A549 (cell line): ENCODE data around the gene CREB1. TPM values are rescaled to one million over a fixed set of nuclear protein-coding genes. Genes with fewer than 3 reads are reported as not detected.
A peak's percentile ranks its signal among the peaks of the same experiment; 100 is the strongest.

ENCODE experiments used
- ATAC-seq, 2 experiments: fragments of 200-7000 bp in 1 of 2; fragments of >200 bp in 1 of 2; cut with Nextera tagmentation in 1 of 2; cut with Tn5 transposase in 1 of 2; 3 replicates each; pipeline versions ENCODE4 v1.8.0 to v1.9.1; 2018 to 2020; ENCODE audit warnings: mild to moderate bottlenecking in 1 of 2, moderate library complexity in 1 of 2
- CTCF ChIA-PET: fragments of 300-600 bp; sonication (Branson Sonifier 250); formaldehyde crosslinking; extraction: SDS; loops from one replicate; lab custom pipeline; 2021; ENCODE audit warnings: antibody characterized with exemption, inconsistent platforms; lab: Yijun Ruan, JAX
- POLR2A ChIA-PET: fragments of 350-600 bp; formaldehyde crosslinking; extraction: SDS; loops from one replicate; lab custom pipeline; 2021; ENCODE audit warnings: antibody characterized with exemption, inconsistent platforms; lab: Yijun Ruan, JAX
- DNase-seq, 2 experiments: peaks; one replicate each; pipeline versions ENCODE4 v3.0.0 to v3.0.0-alpha.2; 2011 to 2016; ENCODE audit warnings: low read depth in 1 of 2, low spot score in 1 of 2
- FAIRE-seq: peaks from 2 replicates; lab custom pipeline; 2011; peaks lifted over from hg19 to GRCh38; lab: Jason Lieb, UNC
- H3K27ac ChIP-seq, 2 experiments: fragments of >200 bp; sonication (Bioruptor Twin); formaldehyde crosslinking; 3 replicates each; pipeline ENCODE4 v1.5.1; 2016 to 2017
- H3K4me1 ChIP-seq: fragments of >200 bp; sonication (Bioruptor Twin); formaldehyde crosslinking; 3 replicates; pipeline ENCODE4 v1.6.1; 2016
- H3K4me2 ChIP-seq: fragments of >200 bp; sonication (Bioruptor Twin); formaldehyde crosslinking; 3 replicates; pipeline ENCODE4 v1.6.1; 2016
- H3K4me3 ChIP-seq: fragments of >200 bp; sonication (Bioruptor Twin); formaldehyde crosslinking; 3 replicates; pipeline ENCODE4 v1.5.1; 2016
- H3K9me3 ChIP-seq: fragments of >200 bp; sonication (Bioruptor Twin); formaldehyde crosslinking; 3 replicates; pipeline ENCODE4 v1.6.1; 2016
- ATOH8 ChIP-seq: fragments of 250-450 bp; sonication (Bioruptor Pico); IDR thresholded peaks from 2 replicates; pipeline ENCODE4 v1.5.0; 2020; ENCODE audit warnings: low read depth, mild to moderate bottlenecking, moderate library complexity
- BCL3 ChIP-seq: fragments of >200 bp; sonication (Bioruptor Twin); formaldehyde crosslinking; IDR thresholded peaks from 3 replicates; pipeline ENCODE4 v1.6.1; 2016
- CBX8 ChIP-seq: fragments of 200-600 bp; sonication (generic); IDR thresholded peaks from 2 replicates; pipeline ENCODE4 v1.6.1; 2016
- EHF ChIP-seq: fragments of 250-450 bp; sonication (Bioruptor Pico); IDR thresholded peaks from 2 replicates; pipeline ENCODE4 v1.5.0; 2020; ENCODE audit warnings: mild to moderate bottlenecking
- EP300 ChIP-seq, 2 experiments: fragments of >200 bp; sonication (Bioruptor Twin); formaldehyde crosslinking; IDR thresholded peaks; 2 replicates in 1 of 2; 3 replicates in 1 of 2; pipeline ENCODE4 v1.6.1; 2016 to 2017
- FOSB ChIP-seq: fragments of 250-450 bp; sonication (Bioruptor Pico); IDR thresholded peaks from 2 replicates; pipeline ENCODE4 v1.5.0; 2020; ENCODE audit warnings: mild to moderate bottlenecking, moderate library complexity
- HMGXB4 ChIP-seq: fragments of 250-450 bp; sonication (Bioruptor Pico); IDR thresholded peaks from 2 replicates; pipeline ENCODE4 v1.5.0; 2021; ENCODE audit warnings: mild to moderate bottlenecking, moderate library complexity, borderline replicate concordance
- HOXA7 ChIP-seq: fragments of 250-450 bp; sonication (Bioruptor Pico); IDR thresholded peaks from 2 replicates; pipeline ENCODE4 v1.5.0; 2020; ENCODE audit warnings: mild to moderate bottlenecking, moderate library complexity
- HOXB13 ChIP-seq: fragments of 250-450 bp; sonication (Bioruptor Pico); IDR thresholded peaks from 2 replicates; pipeline ENCODE4 v1.5.0; 2020; ENCODE audit warnings: low read depth, mild to moderate bottlenecking, moderate library complexity
- HOXB5 ChIP-seq: fragments of 250-450 bp; sonication (Bioruptor Pico); IDR thresholded peaks from 2 replicates; pipeline ENCODE4 v1.5.0; 2020; ENCODE audit warnings: mild to moderate bottlenecking, moderate library complexity
- JUN ChIP-seq, 2 experiments: fragments of >200 bp; sonication (Bioruptor Twin); formaldehyde crosslinking; IDR thresholded peaks; 2 replicates in 1 of 2; 3 replicates in 1 of 2; pipeline ENCODE4 v1.6.1; 2016 to 2017
- MAX ChIP-seq: IDR thresholded peaks from 2 replicates; pipeline ENCODE4 v1.6.1; 2012
- MYC ChIP-seq: IDR thresholded peaks from 2 replicates; pipeline ENCODE4 v1.6.1; 2012; ENCODE audit warnings: mild to moderate bottlenecking, inconsistent platforms, low read length, improper control_type of control experiment, borderline replicate concordance
- NPAS2 ChIP-seq: fragments of 250-450 bp; sonication (Bioruptor Pico); IDR thresholded peaks from 2 replicates; pipeline ENCODE4 v1.8.0; 2022; ENCODE audit warnings: mild to moderate bottlenecking, moderate library complexity, borderline replicate concordance
- NR3C1 ChIP-seq: fragments of >200 bp; sonication (Bioruptor Twin); formaldehyde crosslinking; IDR thresholded peaks from 3 replicates; pipeline ENCODE4 v1.6.1; 2017
- RAD21 ChIP-seq, 2 experiments: fragments of >200 bp in 1 of 2; sonication (Bioruptor Twin) in 1 of 2; formaldehyde crosslinking in 1 of 2; IDR thresholded peaks in 1 of 2; conservative IDR thresholded peaks in 1 of 2; 2 replicates in 1 of 2; 3 replicates in 1 of 2; pipeline ENCODE4 v1.6.1; 2012 to 2018; ENCODE audit warnings: inconsistent platforms in 1 of 2
- RFX5 ChIP-seq: fragments of 450-650 bp; IDR thresholded peaks from 2 replicates; pipeline ENCODE4 v1.7.1; 2014; ENCODE audit warnings: antibody characterized with exemption, mild to moderate bottlenecking, moderate library complexity
- RNF2 ChIP-seq: fragments of 200-600 bp; sonication (generic); IDR thresholded peaks from 2 replicates; pipeline ENCODE4 v1.6.1; 2016; ENCODE audit warnings: low read depth, mild to moderate bottlenecking, antibody characterized with exemption, moderate library complexity, borderline replicate concordance
- SREBF2 ChIP-seq: fragments of 450-650 bp; IDR thresholded peaks from 2 replicates; pipeline ENCODE4 v1.6.1; 2014; ENCODE audit warnings: mild to moderate bottlenecking, moderate library complexity
- TFCP2L1 ChIP-seq: fragments of 250-450 bp; sonication (Bioruptor Pico); IDR thresholded peaks from 2 replicates; pipeline ENCODE4 v1.5.0; 2021; ENCODE audit warnings: mild to moderate bottlenecking
- ZC3H11A ChIP-seq: fragments of 450-650 bp; IDR thresholded peaks from 2 replicates; pipeline ENCODE4 v1.6.1; 2014; ENCODE audit warnings: antibody characterized with exemption, mild to moderate bottlenecking
- ZFP36 ChIP-seq: fragments of 450-650 bp; IDR thresholded peaks from 2 replicates; pipeline ENCODE4 v1.6.1; 2014; ENCODE audit warnings: borderline replicate concordance; ENCODE audit not compliant: partially characterized antibody
- WGBS: methylation state at CpG from one replicate; pipeline ENCODE4 v1.1.6; 2017; ENCODE audit errors: missing lambda C conversion rate; 5-methylcytosine and 5-hydroxymethylcytosine counted together
- polyA plus RNA-seq, 4 experiments: library from polyadenylated mRNA; depleted of rRNA in 3 of 4; stranded (reverse); fragments of >200 nt; fragmentation: RNase III in 1 of 4; extraction: RNeasy Plus Mini Kit Qiagen cat#74134 plus additional on column Dnase treatment in 1 of 4; gene quantifications; 2 replicates in 3 of 4; 3 replicates in 1 of 4; pipeline ENCODE4 v1.2.3, GENCODE V29; 2011 to 2017
- TF ChIP-seq, protein P1 (sequence below): fragments of 200-600 bp; sonication (generic); IDR thresholded peaks from 2 replicates; pipeline ENCODE4 v1.6.1; 2016; ENCODE audit warnings: antibody characterized with exemption, mild to moderate bottlenecking, moderate library complexity
- TF ChIP-seq, protein P2 (sequence below): fragments of 150-350 bp; IDR thresholded peaks from 2 replicates; pipeline ENCODE4 v1.6.1; 2014; ENCODE audit warnings: low read depth, mild to moderate bottlenecking, low read length
- TF ChIP-seq, protein P3 (sequence below): IDR thresholded peaks from 2 replicates; pipeline ENCODE4 v1.6.1; 2012

CREB1 gene
- polyA plus RNA-seq, 2 of the 4 experiments (the other 2 are of a cell fraction) = 14.3 to 42.5 TPM

GRCh38 chr2:207606399-207606798, 76.6 kb downstream of the CREB1 start:
- Histone ChIP-seq H3K4me3 (no peak overlapping the region), H3K9me3 (no peaks in the 10 kb centered on the region), H3K4me1 (no peaks in the 10 kb centered on the region), H3K27ac (no peak overlapping the region), H3K4me2 (no peak overlapping the region)
- ATAC-seq = peak; percentile 39 to 44; a peak in 2 of 6 replicates
- ChIA-PET POLR2A (no interaction called here), CTCF (no interaction called here)
- no peak for FAIRE-seq
- DNase-seq = no peak
- no peak for TF ChIP-seq CBX8
- TF ChIP-seq, protein P1, sequence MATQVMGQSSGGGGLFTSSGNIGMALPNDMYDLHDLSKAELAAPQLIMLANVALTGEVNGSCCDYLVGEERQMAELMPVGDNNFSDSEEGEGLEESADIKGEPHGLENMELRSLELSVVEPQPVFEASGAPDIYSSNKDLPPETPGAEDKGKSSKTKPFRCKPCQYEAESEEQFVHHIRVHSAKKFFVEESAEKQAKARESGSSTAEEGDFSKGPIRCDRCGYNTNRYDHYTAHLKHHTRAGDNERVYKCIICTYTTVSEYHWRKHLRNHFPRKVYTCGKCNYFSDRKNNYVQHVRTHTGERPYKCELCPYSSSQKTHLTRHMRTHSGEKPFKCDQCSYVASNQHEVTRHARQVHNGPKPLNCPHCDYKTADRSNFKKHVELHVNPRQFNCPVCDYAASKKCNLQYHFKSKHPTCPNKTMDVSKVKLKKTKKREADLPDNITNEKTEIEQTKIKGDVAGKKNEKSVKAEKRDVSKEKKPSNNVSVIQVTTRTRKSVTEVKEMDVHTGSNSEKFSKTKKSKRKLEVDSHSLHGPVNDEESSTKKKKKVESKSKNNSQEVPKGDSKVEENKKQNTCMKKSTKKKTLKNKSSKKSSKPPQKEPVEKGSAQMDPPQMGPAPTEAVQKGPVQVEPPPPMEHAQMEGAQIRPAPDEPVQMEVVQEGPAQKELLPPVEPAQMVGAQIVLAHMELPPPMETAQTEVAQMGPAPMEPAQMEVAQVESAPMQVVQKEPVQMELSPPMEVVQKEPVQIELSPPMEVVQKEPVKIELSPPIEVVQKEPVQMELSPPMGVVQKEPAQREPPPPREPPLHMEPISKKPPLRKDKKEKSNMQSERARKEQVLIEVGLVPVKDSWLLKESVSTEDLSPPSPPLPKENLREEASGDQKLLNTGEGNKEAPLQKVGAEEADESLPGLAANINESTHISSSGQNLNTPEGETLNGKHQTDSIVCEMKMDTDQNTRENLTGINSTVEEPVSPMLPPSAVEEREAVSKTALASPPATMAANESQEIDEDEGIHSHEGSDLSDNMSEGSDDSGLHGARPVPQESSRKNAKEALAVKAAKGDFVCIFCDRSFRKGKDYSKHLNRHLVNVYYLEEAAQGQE = no peak
- TF ChIP-seq, all 56 proteins: peak for 0
- 93% methylated on average over 7 of the region's 7 CpGs for WGBS

- no peak for TF ChIP-seq EP300 (IDR thresholded peaks at IDR 0.05)
- no peak for TF ChIP-seq TFCP2L1 (CRISPR knock-in tag)
- no peak for TF ChIP-seq HOXB5 (CRISPR knock-in tag)
- no peak for TF ChIP-seq HMGXB4
- TF ChIP-seq BCL3 = no peak
- TF ChIP-seq ATOH8 (CRISPR knock-in tag) = no peak
- TF ChIP-seq JUN (IDR thresholded peaks at IDR 0.05) = no peak
- no peak for TF ChIP-seq MAX
- TF ChIP-seq HOXA7 = no peak
- no peak for TF ChIP-seq MYC
- no peak for TF ChIP-seq FOSB (CRISPR knock-in tag)
- ATAC-seq = no peak
- H3K27ac ChIP-seq = no peak overlapping the region
- WGBS = 94% methylated on average over 5 of the region's 5 CpGs
- no peak for DNase-seq
- POLR2A ChIA-PET = no interaction called here
- no peak for FAIRE-seq
- no peak overlapping the region for H3K4me3 ChIP-seq
- no peaks in the 10 kb centered on the region for H3K9me3 ChIP-seq
- no peaks in the 10 kb centered on the region for H3K4me1 ChIP-seq
- H3K4me2 ChIP-seq = no peak overlapping the region
- CTCF ChIA-PET = no interaction called here
Observed at GRCh38 chr2:207606829-207607228, 77.1 kb downstream of the CREB1 start.

DNA sequence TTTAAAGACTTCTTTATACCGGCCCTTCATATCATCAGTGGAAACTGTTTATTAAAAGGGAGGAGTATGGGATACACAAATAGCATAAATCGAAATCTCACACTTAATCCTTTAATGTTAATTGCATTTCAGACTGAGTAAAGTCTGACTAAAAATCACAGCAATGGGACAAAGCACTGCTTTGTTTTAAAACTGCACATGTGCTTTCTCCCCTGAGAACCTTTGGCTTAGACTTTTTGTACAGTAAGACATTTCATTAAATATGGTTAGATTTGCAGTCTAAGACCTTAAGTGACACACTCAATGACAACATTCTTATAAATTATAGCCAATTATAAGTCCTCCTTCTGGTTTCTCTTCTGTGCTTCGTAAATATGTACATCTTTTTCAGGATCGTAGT, 83.0 kb downstream of the CREB1 start:
- ATAC-seq = no peak
- H3K27ac ChIP-seq = no peak overlapping the region
- H3K4me3 ChIP-seq = no peak overlapping the region
- H3K4me2 ChIP-seq = no peak overlapping the region
- no peak for FAIRE-seq
- peaks cover 20% of the 10 kb centered on the region for H3K4me1 ChIP-seq
- no peak for DNase-seq
- POLR2A ChIA-PET = no interaction called here
- no peaks in the 10 kb centered on the region for H3K9me3 ChIP-seq
- WGBS = 85% methylated on average over 4 of the region's 4 CpGs
- CTCF ChIA-PET = no interaction called here
- TF ChIP-seq, protein P2, sequence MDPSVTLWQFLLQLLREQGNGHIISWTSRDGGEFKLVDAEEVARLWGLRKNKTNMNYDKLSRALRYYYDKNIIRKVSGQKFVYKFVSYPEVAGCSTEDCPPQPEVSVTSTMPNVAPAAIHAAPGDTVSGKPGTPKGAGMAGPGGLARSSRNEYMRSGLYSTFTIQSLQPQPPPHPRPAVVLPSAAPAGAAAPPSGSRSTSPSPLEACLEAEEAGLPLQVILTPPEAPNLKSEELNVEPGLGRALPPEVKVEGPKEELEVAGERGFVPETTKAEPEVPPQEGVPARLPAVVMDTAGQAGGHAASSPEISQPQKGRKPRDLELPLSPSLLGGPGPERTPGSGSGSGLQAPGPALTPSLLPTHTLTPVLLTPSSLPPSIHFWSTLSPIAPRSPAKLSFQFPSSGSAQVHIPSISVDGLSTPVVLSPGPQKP = no peak
- TF ChIP-seq NR3C1 (no peak), TFCP2L1 (CRISPR knock-in tag) (no peak), ZFP36 (no peak), RNF2 (no peak), HOXA7 (no peak), ZC3H11A (no peak), NPAS2 (CRISPR knock-in tag) (no peak), SREBF2 (no peak), HOXB13 (no peak), EHF (no peak), RAD21 (conservative IDR thresholded peaks at IDR 0.05 in 1 of 2, IDR thresholded peaks at IDR 0.05 in 1 of 2) (no peak), RFX5 (no peak)
- TF ChIP-seq, protein P3, sequence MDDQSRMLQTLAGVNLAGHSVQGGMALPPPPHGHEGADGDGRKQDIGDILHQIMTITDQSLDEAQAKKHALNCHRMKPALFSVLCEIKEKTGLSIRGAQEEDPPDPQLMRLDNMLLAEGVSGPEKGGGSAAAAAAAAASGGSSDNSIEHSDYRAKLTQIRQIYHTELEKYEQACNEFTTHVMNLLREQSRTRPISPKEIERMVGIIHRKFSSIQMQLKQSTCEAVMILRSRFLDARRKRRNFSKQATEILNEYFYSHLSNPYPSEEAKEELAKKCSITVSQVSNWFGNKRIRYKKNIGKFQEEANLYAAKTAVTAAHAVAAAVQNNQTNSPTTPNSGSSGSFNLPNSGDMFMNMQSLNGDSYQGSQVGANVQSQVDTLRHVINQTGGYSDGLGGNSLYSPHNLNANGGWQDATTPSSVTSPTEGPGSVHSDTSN = no peak
